Large intestine (tissue), 12 donors: ENCODE data around the gene BPIFB6. TPM values are rescaled to one million over a fixed set of nuclear protein-coding genes. Genes with fewer than 3 reads are reported as not detected.

Experiments used
- DNase-seq, 2 donors: peaks; one replicate each; pipeline versions ENCODE4 v3.0.0 to v3.0.0-alpha.2; 2013
- H3K27ac ChIP-seq: one replicate; pipeline ENCODE4 v1.5.1; 2013; ENCODE audit warnings: low read length
- H3K27me3 ChIP-seq: 2 replicates; pipeline ENCODE4 v1.6.1; 2013; ENCODE audit warnings: low read length; ENCODE audit not compliant: control insufficient read depth, insufficient read depth
- H3K36me3 ChIP-seq: 2 replicates; pipeline ENCODE4 v1.6.1; 2013; ENCODE audit warnings: low read length; ENCODE audit not compliant: control insufficient read depth, insufficient read depth
- H3K4me1 ChIP-seq: one replicate; pipeline ENCODE4 v1.6.1; 2013; ENCODE audit warnings: low read length; ENCODE audit not compliant: control insufficient read depth, insufficient read depth
- H3K4me3 ChIP-seq: one replicate; pipeline ENCODE4 v1.5.1; 2013; ENCODE audit warnings: low read length
- H3K9me3 ChIP-seq: one replicate; pipeline ENCODE4 v1.6.1; 2013; ENCODE audit warnings: mild to moderate bottlenecking, low read depth, low read length, moderate library complexity; ENCODE audit not compliant: control insufficient read depth
- WGBS: methylation state at CpG from one replicate; pipeline ENCODE4 v1.1.5; 2013; ENCODE audit warnings: low lambda C conversion rate; ENCODE audit not compliant: insufficient coverage; 5-methylcytosine and 5-hydroxymethylcytosine counted together
- long read RNA-seq, 11 donors: transcript quantifications; one replicate each; lab custom pipeline, GENCODE V29; 2026
- polyA plus RNA-seq: library from polyadenylated mRNA; unstranded; fragments of 120-200 nt; gene quantifications from one replicate; pipeline ENCODE4 v1.2.1, GENCODE V29; 2013

Gene BPIFB6, protein sequence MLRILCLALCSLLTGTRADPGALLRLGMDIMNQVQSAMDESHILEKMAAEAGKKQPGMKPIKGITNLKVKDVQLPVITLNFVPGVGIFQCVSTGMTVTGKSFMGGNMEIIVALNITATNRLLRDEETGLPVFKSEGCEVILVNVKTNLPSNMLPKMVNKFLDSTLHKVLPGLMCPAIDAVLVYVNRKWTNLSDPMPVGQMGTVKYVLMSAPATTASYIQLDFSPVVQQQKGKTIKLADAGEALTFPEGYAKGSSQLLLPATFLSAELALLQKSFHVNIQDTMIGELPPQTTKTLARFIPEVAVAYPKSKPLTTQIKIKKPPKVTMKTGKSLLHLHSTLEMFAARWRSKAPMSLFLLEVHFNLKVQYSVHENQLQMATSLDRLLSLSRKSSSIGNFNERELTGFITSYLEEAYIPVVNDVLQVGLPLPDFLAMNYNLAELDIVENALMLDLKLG
- not detected for polyA plus RNA-seq
- long read RNA-seq, donor 1: 0 reads
- long read RNA-seq, donor 2: 0 reads
- long read RNA-seq, donor 3: 0 reads
- long read RNA-seq, donor 4: 0 reads
- long read RNA-seq, donor 5: 0 reads
- long read RNA-seq, donor 6: 0 reads
- long read RNA-seq, donor 7: 0 reads
- long read RNA-seq, donor 8: 0 reads
- long read RNA-seq, donor 9: 0 reads
- long read RNA-seq, donor 10: 0 reads
- long read RNA-seq, donor 11: 0 reads

DNA sequence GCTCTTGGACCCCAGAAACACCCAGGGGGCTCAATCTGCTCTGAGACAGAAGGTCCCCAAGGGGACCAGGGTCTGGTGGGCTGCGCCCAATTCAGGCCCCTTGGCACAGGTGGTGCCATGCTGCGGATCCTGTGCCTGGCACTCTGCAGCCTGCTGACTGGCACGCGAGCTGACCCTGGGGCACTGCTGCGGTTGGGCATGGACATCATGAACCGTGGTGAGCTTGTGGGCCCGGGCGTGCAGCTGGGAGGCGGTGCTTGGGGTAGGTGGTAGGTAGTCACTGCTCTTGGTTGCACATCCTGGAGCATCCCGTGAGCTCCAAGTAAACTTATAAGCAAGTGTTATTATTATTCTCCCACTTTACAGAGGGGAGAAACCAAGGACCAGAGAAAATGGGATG is at the start of gene BPIFB6:
TSS of gene BPIFB6 (plus strand) at position 118 of the 400 bp plus-strand sequence. CDS start at position 118, 0 bp downstream.
- Histone ChIP-seq H3K36me3 (no peaks in the 10 kb centered on the region), H3K27me3 (no peaks in the 10 kb centered on the region), H3K27ac (no peak within 1 kb of the TSS), H3K9me3 (no peaks in the 10 kb centered on the region), H3K4me1 (no peaks in the 10 kb centered on the region), H3K4me3 (no peak within 1 kb of the TSS)
- no CpG with 5 or more reads among the region's 10 CpGs for WGBS
- no peak for DNase-seq

DNA sequence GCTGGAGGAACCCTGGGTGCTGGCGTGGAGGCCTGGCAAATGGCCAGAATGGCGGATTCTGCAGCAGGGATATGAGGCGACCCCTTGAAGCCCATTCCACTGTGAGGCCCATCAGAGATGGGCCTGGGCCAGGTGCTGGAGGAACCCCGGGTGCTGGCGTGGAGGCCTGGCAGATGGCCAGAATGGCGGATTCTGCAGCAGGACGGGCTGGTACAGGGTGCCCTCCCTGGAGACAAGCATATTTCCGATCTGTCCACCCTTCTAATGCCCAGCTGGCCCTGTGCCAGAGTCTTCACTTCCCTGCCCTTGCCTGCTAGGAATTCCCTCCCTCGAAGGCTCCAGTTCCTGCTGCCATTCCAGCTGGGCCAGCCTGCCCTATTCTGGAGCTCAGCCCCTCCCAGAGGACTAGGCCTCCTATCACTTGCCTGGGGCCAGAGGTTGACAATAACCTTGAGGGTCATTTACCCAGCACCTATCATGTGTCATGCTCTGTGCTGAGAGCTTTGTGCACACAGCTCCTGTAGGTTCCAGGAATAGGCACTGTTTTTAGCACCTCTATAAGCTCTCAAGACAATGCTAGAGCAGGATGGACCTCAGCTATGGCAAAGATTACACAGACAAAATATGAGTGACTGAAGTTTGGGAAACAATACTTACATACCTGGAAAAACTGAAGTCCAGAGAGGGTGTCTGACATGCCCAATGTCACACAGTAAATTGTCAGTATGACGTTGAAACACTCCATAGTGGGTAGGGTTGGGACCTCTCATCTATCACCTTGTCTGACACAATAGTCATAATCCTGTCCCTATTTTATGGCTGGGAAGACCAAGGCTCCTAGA is 48.6 kb upstream of the BPIFB6 start:
- H3K36me3 ChIP-seq: no peaks in the 10 kb centered on the region
- H3K27me3 ChIP-seq: no peaks in the 10 kb centered on the region
- no peaks in the 10 kb centered on the region for H3K4me1 ChIP-seq
- no CpG with 5 or more reads among the region's 10 CpGs for WGBS
- no peak overlapping the region for H3K4me3 ChIP-seq
- no peak overlapping the region for H3K27ac ChIP-seq
- no peaks in the 10 kb centered on the region for H3K9me3 ChIP-seq
- peak in 1 of 2 donors; percentile 37 for DNase-seq

DNA sequence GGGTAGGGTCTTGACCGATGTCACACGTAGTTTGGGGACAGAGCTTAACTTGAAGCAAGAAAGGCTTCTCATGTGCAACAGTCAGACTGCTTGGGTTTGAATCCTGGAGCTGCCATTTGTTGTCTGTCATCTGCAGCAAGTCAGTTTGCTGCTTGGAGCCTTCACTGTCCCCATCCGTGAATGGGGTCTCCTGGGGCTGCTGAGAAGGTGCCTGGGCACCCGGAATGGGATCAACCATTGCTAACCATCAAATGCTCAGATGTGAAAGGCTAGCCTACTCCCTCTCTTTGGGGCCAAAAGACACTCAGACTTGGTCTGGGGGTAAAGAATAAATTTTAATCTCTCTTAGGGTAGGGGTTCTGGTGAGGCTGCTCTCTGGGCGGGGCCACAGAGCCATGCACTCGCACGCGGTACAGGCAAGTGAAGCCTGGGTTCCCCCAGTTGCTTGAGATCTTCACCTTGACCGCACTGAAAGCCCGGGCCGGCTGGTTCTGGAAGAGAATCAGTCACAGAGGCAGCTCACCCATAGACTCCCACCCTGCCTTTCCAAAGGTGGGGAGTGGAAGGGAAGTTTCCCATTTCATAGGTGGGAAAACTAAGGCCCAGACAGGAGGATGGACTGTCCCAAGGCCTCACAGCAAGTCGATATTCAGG is 47.9 kb upstream of the BPIFB6 start:
- no peaks in the 10 kb centered on the region for H3K36me3 ChIP-seq

DNA sequence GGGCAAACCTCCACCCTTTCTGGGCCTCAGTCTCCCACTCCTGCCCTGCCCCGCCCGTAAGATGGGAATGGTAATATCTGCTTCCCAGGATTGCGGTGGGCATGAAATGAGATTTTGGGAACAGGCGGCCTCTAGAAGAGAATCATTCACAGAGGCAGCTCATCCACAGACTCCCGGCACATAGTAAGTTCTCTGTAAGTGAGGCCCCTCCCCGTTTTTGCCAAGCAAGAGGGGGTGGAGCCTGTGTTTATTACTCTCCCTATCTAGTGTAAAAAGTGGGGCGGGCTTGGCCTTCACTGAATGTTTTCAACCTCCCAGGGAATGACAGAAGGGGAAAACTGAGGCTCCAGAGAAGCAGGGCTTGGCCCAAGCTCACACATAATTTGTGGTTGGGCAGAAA is 47.3 kb upstream of the BPIFB6 start:
- H3K27ac ChIP-seq: no peak overlapping the region
- peak in 1 of 2 donors; percentile 31 for DNase-seq
- no CpG with 5 or more reads among the region's 7 CpGs for WGBS
- no peaks in the 10 kb centered on the region for H3K27me3 ChIP-seq
- H3K4me1 ChIP-seq: no peaks in the 10 kb centered on the region
- H3K4me3 ChIP-seq: no peak overlapping the region
- no peaks in the 10 kb centered on the region for H3K9me3 ChIP-seq
- no peaks in the 10 kb centered on the region for H3K36me3 ChIP-seq

More for the DNA sequence above, 47.9 kb upstream of the BPIFB6 start:
- Histone ChIP-seq H3K9me3 (no peaks in the 10 kb centered on the region), H3K4me1 (no peaks in the 10 kb centered on the region), H3K27ac (no peak overlapping the region), H3K27me3 (no peaks in the 10 kb centered on the region), H3K4me3 (no peak overlapping the region)
- WGBS: no CpG with 5 or more reads among the region's 12 CpGs
- no peak for DNase-seq

DNA sequence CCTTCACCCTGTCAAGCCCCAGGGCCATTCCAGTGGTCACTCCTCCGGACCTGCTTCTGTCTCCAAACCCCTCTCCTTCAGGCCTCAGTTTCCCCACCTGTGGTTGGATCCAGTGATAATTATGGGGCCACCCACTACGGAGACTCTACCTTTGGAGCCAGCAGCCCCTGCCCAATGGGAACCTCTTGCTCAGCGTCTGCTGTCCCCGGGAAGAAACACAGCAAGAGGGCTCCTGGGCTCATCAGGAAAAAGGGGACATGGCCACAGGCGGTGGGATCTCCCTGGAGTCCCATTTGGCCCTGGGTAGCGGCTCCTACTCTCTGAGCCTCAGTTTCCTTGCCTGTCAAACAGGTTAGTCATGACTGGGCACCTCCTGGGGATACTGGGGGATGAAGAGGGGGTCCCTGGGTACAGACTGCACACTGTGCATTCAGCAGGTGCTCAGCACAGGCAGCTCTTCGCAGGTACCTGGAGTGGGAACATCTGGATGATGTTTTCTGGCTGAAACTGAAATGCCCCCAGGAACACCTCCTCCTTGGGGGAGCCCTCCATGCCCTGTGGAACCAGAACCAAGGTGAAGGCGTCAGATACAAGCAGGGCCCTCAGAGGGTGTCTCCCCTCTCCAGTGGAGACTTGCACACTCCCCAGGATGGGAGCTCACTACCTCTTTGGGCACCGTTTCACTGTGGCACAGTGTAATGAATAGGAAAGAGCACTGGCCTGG is 46.7 kb upstream of the BPIFB6 start:
- H3K36me3 ChIP-seq: no peaks in the 10 kb centered on the region
- no peak for DNase-seq
- no peaks in the 10 kb centered on the region for H3K4me1 ChIP-seq
- H3K27ac ChIP-seq: no peak overlapping the region
- H3K27me3 ChIP-seq: no peaks in the 10 kb centered on the region
- no peaks in the 10 kb centered on the region for H3K9me3 ChIP-seq
- WGBS: no CpG with 5 or more reads among the region's 9 CpGs
- no peak overlapping the region for H3K4me3 ChIP-seq

DNA sequence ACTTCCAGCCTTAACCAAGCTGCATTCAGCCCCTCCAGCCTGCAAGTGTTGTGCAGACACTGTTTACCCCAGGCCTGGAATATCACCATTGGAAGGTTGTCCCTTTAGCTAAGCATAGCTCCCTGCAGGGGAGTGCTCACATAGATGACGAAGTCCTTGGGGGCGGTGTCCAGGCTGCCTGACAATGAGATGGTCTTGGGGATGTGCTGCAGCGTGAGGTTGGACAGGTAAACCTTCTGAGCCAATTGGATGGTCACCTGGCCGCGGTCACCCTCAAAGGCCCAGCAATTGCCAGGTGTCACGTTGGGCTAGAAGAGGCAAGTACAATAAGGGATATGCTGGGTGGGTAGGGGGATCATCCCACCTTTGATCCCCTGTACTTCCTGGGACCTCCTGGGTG is 45.9 kb upstream of the BPIFB6 start:
- no peaks in the 10 kb centered on the region for H3K27me3 ChIP-seq

DNA sequence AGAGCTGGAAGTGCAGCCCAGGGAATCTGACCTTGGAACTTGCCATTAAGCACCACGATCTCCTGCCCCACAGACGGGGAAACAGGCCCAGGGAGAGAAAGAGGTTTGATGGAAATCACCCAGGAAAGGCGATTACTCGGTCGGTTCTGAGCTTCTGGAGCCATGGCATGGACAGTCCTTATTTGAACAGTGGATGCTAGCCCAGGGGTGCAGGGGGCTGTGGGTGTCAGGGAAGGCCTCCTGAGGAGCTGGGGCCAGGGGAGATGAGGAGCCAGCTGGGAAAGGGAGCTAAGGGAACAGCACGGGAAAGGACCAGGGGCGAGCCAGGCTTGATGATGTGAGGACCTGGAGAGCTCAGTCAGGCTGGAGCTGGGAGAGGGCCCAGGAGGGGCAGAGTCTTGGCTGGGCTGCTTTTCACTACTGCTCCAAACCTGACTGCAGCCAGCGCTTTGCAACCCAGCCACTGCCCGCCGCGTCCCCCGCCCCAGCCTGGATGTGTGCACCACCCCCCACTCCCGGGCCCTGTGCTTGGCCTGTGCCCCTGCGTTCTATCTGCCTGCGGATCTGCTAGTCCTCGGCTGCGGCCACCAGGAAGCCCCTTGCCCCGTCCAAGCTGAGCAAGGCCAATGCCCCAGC is 45.0 kb upstream of the BPIFB6 start:
- no peak overlapping the region for H3K27ac ChIP-seq
- DNase-seq: no peak
- H3K36me3 ChIP-seq: no peaks in the 10 kb centered on the region
- H3K4me3 ChIP-seq: no peak overlapping the region
- WGBS: 80% methylated on average over 1 of the region's 18 CpGs
- no peaks in the 10 kb centered on the region for H3K4me1 ChIP-seq
- H3K27me3 ChIP-seq: no peaks in the 10 kb centered on the region
- no peaks in the 10 kb centered on the region for H3K9me3 ChIP-seq

More for the DNA sequence above, 45.9 kb upstream of the BPIFB6 start:
- no peak overlapping the region for H3K27ac ChIP-seq
- H3K4me1 ChIP-seq: no peaks in the 10 kb centered on the region
- DNase-seq: no peak
- H3K36me3 ChIP-seq: no peaks in the 10 kb centered on the region
- no CpG with 5 or more reads among the region's 6 CpGs for WGBS
- no peaks in the 10 kb centered on the region for H3K9me3 ChIP-seq
- H3K4me3 ChIP-seq: no peak overlapping the region

DNA sequence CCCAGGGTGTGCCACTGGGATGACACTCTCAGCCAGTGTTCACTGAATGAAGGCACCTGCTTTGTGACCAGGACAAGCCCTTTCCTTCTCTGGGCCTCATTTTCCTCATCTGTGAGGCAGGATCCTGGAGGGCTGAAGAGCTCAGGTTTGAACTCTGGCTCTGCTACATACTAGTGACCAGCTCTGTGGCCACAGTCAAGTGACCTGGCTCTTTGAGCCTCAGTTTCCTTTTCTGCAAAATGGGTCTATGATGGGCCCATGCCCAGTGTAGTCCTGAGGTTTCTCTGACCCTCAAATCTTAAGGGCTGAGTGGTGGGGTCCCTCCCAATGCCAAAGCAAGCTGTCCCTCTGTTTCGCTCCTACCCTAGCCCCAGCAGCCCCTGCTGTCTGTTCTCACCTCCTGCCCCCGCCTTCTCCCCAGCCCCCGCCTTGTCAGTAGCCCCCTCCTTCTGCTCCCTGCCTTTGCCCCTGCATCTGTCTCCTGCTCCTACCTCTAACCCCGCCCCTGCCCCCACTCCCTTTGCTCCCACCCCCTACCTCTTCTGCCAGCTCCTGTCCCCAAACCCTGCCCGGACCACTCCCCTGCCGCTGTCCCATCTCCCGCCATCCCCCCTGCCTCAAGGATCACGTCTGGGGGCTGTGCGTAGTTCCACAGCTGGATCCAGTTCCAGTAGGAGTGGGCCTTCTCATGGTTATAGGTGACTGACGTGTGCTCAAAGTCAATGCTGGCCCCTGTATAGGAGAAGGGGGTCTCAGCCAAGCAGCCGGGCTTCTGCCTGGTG is 44.2 kb upstream of the BPIFB6 start:
- Histone ChIP-seq H3K4me1 (no peaks in the 10 kb centered on the region), H3K4me3 (no peak overlapping the region), H3K36me3 (no peaks in the 10 kb centered on the region), H3K27ac (no peak overlapping the region), H3K9me3 (no peaks in the 10 kb centered on the region), H3K27me3 (no peaks in the 10 kb centered on the region)
- WGBS: no CpG with 5 or more reads among the region's 11 CpGs
- no peak for DNase-seq

DNA sequence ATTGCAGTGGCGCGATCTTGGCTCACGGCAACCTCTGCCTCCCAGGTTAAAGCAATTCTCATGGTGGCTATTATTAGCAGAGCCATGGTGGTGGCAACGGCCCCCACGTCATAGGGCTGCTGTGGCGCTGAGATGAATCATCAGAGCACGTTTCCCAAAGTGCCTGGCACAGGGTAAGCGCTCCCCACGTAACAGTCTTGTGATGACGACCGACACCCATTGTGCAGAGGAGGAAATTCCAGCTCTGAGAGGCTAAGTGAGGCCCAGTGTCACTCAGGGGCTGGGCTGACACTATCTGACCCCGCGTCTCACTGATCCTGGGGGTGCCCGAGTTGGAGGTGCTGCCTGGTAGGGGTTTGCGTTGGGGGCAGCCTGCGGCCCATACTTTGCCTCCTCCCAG is 43.4 kb upstream of the BPIFB6 start:
- no peaks in the 10 kb centered on the region for H3K9me3 ChIP-seq

More for the DNA sequence above, 43.4 kb upstream of the BPIFB6 start:
- Histone ChIP-seq H3K4me3 (no peak overlapping the region), H3K27me3 (no peaks in the 10 kb centered on the region), H3K4me1 (no peaks in the 10 kb centered on the region), H3K27ac (no peak overlapping the region), H3K36me3 (no peaks in the 10 kb centered on the region)
- WGBS: no CpG with 5 or more reads among the region's 16 CpGs
- DNase-seq: no peak
